SK-N-SH treated with all-trans-retinoic acid at 6 μM for 48 hours (cell line): Measurements from ENCODE around the gene BICC1.

Experiments
- GLIS3 ChIP-seq: fragments of 250-450 bp; sonication (Bioruptor Pico); IDR thresholded peaks from 2 replicates; pipeline ENCODE4 v1.5.0; 2020; ENCODE audit warnings: mild to moderate bottlenecking, moderate library complexity
- POU6F1 ChIP-seq: fragments of 250-450 bp; sonication (Bioruptor Pico); IDR thresholded peaks from 2 replicates; pipeline ENCODE4 v1.8.0; 2021; ENCODE audit warnings: low read depth, mild to moderate bottlenecking, moderate library complexity, borderline replicate concordance
- TOX ChIP-seq: fragments of 250-450 bp; sonication (Bioruptor Pico); IDR thresholded peaks from 2 replicates; pipeline ENCODE4 v1.8.0; 2021; ENCODE audit warnings: mild to moderate bottlenecking, moderate library complexity, borderline replicate concordance

- no peak for TF ChIP-seq TOX (CRISPR knock-in tag)
- no peak for TF ChIP-seq POU6F1 (CRISPR knock-in tag)
- TF ChIP-seq GLIS3 (CRISPR knock-in tag) = no peak
Observed at GRCh38 chr10:58807629-58808022, 295.0 kb downstream of the BICC1 start.
